Prostate gland (tissue), 2 donors: ENCODE results near the gene RABGEF1. TPM values are rescaled to one million over a fixed set of nuclear protein-coding genes. Genes with fewer than 3 reads are reported as not detected.
"Not testable (repeated sequence)": the region's sequence is repeated elsewhere in the genome, so short reads cannot be mapped to it uniquely, and the experiment has no call there.

Experiments
- DNase-seq: peaks from one replicate; pipeline ENCODE4 v3.0.0-alpha.2; 2019; ENCODE audit warnings: low spot score
- H3K27ac ChIP-seq, 2 donors: fragments of 200-600 bp; sonication (generic); 2 replicates each; pipeline ENCODE4 v1.5.1; 2017 to 2019
- H3K27me3 ChIP-seq: fragments of 200-600 bp; sonication (generic); replicated peaks from 2 replicates; pipeline ENCODE4 v1.5.1; 2019; ENCODE audit not compliant: insufficient read depth
- H3K36me3 ChIP-seq, 2 donors: fragments of 200-600 bp; sonication (generic); 1 replicate in 1 of 2; 2 replicates in 1 of 2; pipeline versions ENCODE4 v1.5.1 to v1.8.1; 2017 to 2019
- H3K4me1 ChIP-seq: fragments of 200-600 bp; sonication (generic); replicated peaks from 2 replicates; pipeline ENCODE4 v1.5.1; 2019
- H3K4me3 ChIP-seq, 2 donors: fragments of 200-600 bp; sonication (generic); 2 replicates each; pipeline ENCODE4 v1.5.1; 2017 to 2019
- H3K9me3 ChIP-seq: fragments of 200-600 bp; sonication (generic); 2 replicates; pipeline ENCODE4 v1.5.1; 2017
- POLR2A ChIP-seq: fragments of 450-650 bp; IDR thresholded peaks from one replicate; pipeline ENCODE4 v1.6.1; 2016; ENCODE audit warnings: antibody characterized with exemption, mild to moderate bottlenecking
- POLR2AphosphoS5 ChIP-seq: sonication (generic); formaldehyde crosslinking; IDR thresholded peaks from one replicate; pipeline ENCODE4 v1.6.1; 2017; ENCODE audit warnings: antibody characterized with exemption
- WGBS: methylation state at CpG from one replicate; pipeline ENCODE4 v1.1.5; 2018; 5-methylcytosine and 5-hydroxymethylcytosine counted together
- intact Hi-C: fragments of 100-400 bp; cut with DNase I; formaldehyde crosslinking; loops from one replicate; pipeline ENCODE4 v1.14.2; 2022
- total RNA-seq, 2 donors: library from RNA; depleted of rRNA; stranded (reverse); fragments of >200 nt; gene quantifications; one replicate each; pipeline ENCODE4 v1.1.0, GENCODE V29; 2016
- TF ChIP-seq, protein P1 (sequence below), 4 experiments: fragments of 200-600 bp in 2 of 4; fragments of 450-650 bp in 2 of 4; sonication (generic) in 2 of 4; IDR thresholded peaks; 1 replicate in 3 of 4; 2 replicates in 1 of 4; pipeline ENCODE4 v1.5.1; 2016 to 2019; ENCODE audit warnings: antibody characterized with exemption in 4 of 4, mild to moderate bottlenecking in 2 of 4, moderate library complexity in 2 of 4

Gene RABGEF1
- 10 to 100 TPM; 20.8 to 49.6 TPM for total RNA-seq

GRCh38 chr7:66740302-66740979 lies at the start of gene RABGEF1:
Gene RABGEF1 (plus strand): TSS chr7:66740733. CDS start chr7:66771900, 31,167 bp downstream.
- TF ChIP-seq POLR2AphosphoS5 (peak; percentile 99), POLR2A (peak; percentile 92)
- TF ChIP-seq, protein P1, sequence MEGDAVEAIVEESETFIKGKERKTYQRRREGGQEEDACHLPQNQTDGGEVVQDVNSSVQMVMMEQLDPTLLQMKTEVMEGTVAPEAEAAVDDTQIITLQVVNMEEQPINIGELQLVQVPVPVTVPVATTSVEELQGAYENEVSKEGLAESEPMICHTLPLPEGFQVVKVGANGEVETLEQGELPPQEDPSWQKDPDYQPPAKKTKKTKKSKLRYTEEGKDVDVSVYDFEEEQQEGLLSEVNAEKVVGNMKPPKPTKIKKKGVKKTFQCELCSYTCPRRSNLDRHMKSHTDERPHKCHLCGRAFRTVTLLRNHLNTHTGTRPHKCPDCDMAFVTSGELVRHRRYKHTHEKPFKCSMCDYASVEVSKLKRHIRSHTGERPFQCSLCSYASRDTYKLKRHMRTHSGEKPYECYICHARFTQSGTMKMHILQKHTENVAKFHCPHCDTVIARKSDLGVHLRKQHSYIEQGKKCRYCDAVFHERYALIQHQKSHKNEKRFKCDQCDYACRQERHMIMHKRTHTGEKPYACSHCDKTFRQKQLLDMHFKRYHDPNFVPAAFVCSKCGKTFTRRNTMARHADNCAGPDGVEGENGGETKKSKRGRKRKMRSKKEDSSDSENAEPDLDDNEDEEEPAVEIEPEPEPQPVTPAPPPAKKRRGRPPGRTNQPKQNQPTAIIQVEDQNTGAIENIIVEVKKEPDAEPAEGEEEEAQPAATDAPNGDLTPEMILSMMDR (IDR thresholded peaks at IDR 0.05) = no peak
- Histone ChIP-seq H3K36me3 (no peaks in the 10 kb centered on the region), H3K4me3 (peak within 1 kb of the TSS; percentile 71 to 99), H3K27ac (peak within 1 kb of the TSS; percentile 93), H3K4me1 (no peaks in the 10 kb centered on the region), H3K27me3 (no peaks in the 10 kb centered on the region), H3K9me3 (no peaks in the 10 kb centered on the region)
- intact Hi-C loops = loop anchor here (5.0 to 10.0 kb wide), 3 partner anchors 43 to 104 kb away; no protein-coding TSS in a partner anchor
- WGBS = under 1% methylated on average over 67 of the region's 85 CpGs
- DNase-seq = peak; percentile 97

DNA sequence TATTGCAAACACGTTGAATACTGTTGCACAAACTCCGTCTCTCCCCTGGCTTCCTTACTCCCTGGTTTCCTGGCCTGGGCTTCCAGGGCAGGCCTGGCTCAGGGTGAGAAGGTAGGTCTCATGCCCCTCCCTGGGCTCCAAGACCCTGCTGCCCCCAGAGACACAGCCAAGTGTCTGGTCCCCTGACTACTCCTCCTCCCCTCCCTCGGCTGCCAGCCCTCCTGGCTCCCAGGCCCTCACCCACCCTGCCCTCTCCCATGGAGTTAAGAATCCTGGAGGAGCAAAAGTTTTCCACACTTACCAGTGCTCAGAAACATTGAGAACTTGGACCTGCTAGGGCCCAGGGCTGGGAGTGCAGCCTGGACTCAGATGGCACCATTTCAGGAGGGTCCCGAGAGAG lies 47.2 kb upstream of the RABGEF1 start:
- Histone ChIP-seq H3K9me3 (no peaks in the 10 kb centered on the region), H3K27ac (no peak overlapping the region), H3K36me3 (no peaks in the 10 kb centered on the region), H3K27me3 (no peaks in the 10 kb centered on the region), H3K4me1 (no peaks in the 10 kb centered on the region), H3K4me3 (no peak overlapping the region)
- intact Hi-C loops = no loop called here
- WGBS = 66% methylated on average over 4 of the region's 4 CpGs
- no peak for DNase-seq
- TF ChIP-seq POLR2A (no peak), POLR2AphosphoS5 (no peak)

DNA sequence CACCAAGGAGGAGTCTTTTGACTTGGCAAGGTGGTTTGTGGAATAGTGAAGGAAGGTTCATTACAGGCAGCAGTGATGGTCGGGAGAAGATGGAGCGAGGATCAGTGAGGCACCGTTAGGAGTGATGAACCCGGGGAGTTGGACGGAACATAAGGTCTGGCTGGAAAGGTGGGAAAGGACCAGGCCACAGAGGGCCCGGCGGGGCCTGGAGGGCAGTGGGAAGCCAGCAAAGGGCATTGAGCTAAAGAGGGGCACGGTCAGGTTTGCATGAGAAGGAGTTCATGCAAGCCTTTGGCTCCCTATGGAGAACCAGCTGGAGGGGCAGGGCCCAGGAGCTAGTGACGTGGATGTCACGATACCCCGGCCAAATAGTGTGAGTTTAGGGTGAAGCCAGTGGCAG lies 46.2 kb upstream of the RABGEF1 start:
- Histone ChIP-seq H3K4me1 (no peaks in the 10 kb centered on the region), H3K27ac (no peak overlapping the region), H3K4me3 (no peak overlapping the region), H3K36me3 (no peaks in the 10 kb centered on the region), H3K9me3 (no peaks in the 10 kb centered on the region), H3K27me3 (no peaks in the 10 kb centered on the region)
- intact Hi-C loops = no loop called here
- DNase-seq = no peak
- TF ChIP-seq, protein P1 (IDR thresholded peaks at IDR 0.05) = no peak
- TF ChIP-seq POLR2A = no peak
- TF ChIP-seq POLR2AphosphoS5 = no peak
- WGBS = 95% methylated on average over 11 of the region's 11 CpGs

DNA sequence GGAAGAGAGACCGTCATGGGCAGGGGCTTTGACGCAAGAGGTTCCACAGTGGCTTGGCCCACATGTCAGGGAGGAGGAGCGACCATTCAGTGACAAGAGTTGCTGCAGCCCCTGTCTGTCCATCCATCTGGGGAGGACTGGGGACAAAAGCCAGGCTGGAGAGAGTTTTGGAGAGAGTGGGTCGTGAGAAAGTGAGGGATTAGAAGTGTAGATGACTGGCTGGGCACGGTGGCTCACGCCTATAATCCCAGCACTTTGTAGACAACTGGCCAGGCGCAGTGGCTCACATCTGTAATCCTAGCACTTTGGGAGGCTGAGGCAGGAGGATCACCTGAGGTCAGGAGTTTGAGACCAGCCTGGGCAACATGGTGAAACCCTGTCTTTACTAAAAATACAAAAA lies 45.1 kb upstream of the RABGEF1 start:
- intact Hi-C loops = loop anchor here (5.0 kb wide), 1 partner anchor 47 kb away; the partner anchor contains the start of gene RABGEF1
- H3K27me3 ChIP-seq, DNase-seq, H3K9me3 ChIP-seq, H3K4me1 ChIP-seq, H3K27ac ChIP-seq, H3K4me3 ChIP-seq, H3K36me3 ChIP-seq: not testable (repeated sequence)
- 88% methylated on average over 7 of the region's 7 CpGs for WGBS

DNA sequence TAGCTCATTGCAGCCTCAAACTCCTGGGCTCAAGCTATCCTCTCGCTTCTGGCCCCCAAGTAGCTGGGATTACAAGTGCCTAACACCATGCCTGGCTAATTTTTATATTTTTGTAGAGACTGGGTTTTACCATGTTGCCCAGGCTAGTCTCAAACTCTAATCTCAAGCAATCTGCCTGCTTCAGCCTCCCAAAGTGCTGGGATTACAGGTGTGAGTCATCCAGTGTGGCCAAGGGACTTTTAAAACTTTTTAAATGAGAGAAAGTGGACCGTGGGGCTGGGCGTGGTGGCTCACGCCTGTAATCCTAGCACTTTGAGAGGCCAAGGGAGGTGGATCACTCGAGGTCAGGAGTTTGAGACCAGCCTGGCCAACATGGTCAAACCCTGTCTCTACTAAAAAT lies 44.4 kb upstream of the RABGEF1 start:
- H3K9me3 ChIP-seq, H3K4me1 ChIP-seq, H3K36me3 ChIP-seq, H3K27ac ChIP-seq, H3K27me3 ChIP-seq, H3K4me3 ChIP-seq, DNase-seq: not testable (repeated sequence)
- intact Hi-C loops = loop anchor here (5.0 kb wide), 1 partner anchor 46 kb away; the partner anchor contains the start of gene RABGEF1
- WGBS = 89% methylated on average over 5 of the region's 5 CpGs

- 66% methylated on average over 2 of the region's 2 CpGs for WGBS
- H3K36me3 ChIP-seq = no peaks in the 10 kb centered on the region
- no peaks in the 10 kb centered on the region for H3K9me3 ChIP-seq
- H3K27me3 ChIP-seq = no peaks in the 10 kb centered on the region
- no peaks in the 10 kb centered on the region for H3K4me1 ChIP-seq
- intact Hi-C loops = loop anchor here (5.0 kb wide), 1 partner anchor 46 kb away; the partner anchor contains the start of gene RABGEF1
- no peak overlapping the region for H3K27ac ChIP-seq
- no peak overlapping the region for H3K4me3 ChIP-seq
- TF ChIP-seq POLR2A (no peak), POLR2AphosphoS5 (no peak)
- TF ChIP-seq, protein P1 (IDR thresholded peaks at IDR 0.05) = no peak
- no peak for DNase-seq
Measured at GRCh38 chr7:66696774-66697191, 43.8 kb upstream of the RABGEF1 start.
